CD4-positive, alpha-beta T cell treated with Interleukin-4 for 4 hours (primary cell): Measurements from ENCODE around the gene MBNL2.

Experiments used
- DNase-seq: peaks from one replicate; pipeline ENCODE4 v3.0.0-alpha.2; 2020

The MBNL2 gene

DNA sequence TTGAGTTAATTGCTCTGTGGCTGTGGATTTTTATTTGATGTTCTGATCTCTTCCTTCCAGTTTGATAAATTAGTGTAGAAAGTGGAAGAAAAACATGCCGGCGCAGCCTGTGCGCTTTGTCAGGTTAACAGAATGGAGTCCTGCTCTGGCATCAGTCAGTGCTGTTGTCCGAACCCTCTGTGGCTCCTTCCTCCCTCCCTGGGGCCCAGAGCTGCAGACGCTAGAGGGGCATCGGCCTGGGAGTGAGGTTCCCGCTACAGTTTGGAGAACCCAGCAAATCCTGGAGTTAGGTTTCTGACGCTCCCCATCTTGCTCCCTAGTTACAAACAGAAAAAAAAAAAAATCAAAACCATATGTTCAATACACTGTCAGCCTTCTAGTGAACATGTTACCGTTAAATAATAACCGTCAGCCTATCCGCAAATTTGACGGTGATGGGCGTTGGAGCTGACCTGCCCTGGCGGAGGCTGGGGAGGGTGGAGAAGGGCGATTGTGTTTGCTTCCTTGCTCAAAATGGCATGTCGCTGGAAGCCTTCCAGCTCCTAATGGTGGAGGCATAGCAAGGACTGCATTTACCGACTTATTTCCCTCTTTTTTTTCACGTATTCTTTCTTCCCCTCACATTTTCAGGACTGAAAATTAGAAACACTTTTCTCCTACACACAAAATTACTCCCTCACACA, 13.6 kb downstream of the MBNL2 start:
- no peak for DNase-seq

DNA sequence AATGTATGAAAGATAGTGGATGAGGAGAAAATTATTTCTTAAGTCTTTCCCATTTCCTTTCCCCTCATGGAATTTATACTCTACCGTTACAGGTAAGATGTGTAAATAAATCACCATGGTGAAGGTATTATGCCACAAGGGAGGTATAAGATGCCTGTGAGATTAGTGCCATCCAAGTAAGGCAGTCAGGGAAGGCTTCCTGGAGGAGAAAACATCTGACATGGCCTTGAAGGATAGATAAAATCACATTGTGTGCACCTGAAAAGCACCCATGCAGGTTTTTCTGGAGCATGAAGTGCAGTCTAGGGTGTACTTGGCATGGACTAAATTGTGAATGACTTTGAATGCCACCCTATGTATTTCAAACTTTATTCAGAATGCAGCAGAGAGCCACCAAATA, 15.3 kb downstream of the MBNL2 start:
- DNase-seq, result no peak

DNA sequence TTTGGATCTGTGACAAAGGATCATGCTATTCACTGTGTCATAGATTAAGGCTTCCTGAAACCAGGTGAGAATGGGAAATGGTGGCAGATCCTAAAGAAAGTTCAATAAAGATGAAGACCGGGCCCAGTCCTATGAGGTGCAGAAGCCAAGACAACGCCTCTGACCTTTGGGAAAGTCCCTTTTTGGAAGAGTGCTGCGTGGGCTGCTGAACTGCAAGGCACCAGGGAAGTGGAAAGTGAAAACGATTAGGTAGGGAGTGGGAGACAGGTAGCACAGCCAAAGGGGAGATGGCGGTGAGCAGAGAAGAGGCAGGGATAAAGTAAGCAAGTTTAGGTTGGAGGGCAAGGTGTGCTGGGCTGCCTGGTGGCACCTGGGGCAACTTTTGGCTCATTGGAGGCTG, 16.3 kb downstream of the MBNL2 start:
- no peak for DNase-seq

DNA sequence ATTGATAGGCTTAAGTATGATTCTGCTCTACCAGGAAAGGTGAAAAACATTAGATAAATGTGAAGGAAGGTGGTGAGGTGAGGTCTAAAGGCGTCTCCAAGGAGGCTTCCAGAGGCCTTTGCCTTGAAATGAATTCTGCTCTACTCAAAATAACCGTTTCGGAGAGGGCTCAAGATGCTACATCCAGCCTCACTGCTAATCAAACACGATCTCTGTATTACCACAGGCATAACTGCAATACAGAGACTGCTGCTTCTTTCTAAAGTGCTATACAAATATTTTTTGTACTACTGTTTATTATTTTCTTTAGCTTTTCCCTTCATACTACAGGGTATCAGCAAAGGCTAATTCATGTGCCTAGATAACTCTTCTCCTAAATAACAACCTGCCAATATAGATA, 16.8 kb downstream of the MBNL2 start:
- DNase-seq, result no peak

DNA sequence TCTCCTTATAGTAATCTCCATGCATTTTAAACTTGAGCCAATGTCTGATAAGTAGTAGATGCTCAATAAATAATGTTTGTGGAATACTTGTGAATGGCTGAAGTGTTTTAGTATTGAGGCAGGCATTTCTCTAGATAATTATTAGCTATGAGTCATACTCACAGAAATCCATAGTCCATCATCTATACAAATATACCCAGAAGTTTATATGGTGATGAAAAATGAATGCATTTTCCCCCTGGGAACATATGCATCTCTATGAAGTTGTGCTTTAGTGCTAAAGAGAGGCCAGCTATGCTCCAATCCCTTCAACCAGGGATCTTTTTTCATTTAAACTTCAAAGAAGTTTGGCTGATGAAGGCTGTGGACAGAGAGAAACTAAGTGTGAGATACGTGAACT, 17.2 kb downstream of the MBNL2 start:
- no peak for DNase-seq

DNA sequence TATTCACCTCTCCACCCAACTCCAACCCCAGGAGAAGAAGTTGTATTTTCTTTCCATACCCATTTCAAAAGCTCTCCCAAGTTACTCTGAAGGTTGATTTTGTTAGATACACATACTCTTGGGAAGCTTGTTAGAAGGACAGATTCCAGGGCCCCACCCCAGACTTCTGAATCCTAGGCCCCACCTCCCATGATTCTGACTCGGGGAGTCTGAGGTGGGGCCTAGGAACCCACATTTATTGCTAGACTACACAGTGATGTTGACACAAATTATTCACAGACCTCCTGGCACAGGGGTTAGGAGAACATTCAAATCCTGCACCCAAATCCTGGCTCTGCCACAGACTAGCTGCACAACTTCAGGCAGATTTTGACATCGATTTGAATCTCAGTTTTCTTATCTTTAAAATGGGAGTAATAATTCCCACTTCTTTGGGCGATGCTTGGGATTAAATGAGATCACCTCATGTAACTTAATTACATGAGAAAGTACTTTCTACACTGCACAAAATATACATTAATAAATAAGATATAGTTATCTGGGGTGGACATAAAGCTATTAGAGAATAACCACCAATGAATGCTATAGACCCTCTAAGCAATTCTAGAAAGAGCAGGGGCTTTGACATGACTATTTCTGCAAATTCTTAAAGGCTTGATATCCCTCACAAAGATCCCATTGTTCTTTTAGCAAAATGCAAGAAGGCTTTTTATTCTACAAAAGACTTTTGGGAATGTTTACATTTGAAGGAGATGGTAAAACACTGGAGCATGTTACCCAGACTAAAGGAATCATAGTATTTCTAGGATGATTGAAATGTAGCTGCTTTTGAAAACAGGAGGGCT, 18.0 kb downstream of the MBNL2 start:
- no peak for DNase-seq

DNA sequence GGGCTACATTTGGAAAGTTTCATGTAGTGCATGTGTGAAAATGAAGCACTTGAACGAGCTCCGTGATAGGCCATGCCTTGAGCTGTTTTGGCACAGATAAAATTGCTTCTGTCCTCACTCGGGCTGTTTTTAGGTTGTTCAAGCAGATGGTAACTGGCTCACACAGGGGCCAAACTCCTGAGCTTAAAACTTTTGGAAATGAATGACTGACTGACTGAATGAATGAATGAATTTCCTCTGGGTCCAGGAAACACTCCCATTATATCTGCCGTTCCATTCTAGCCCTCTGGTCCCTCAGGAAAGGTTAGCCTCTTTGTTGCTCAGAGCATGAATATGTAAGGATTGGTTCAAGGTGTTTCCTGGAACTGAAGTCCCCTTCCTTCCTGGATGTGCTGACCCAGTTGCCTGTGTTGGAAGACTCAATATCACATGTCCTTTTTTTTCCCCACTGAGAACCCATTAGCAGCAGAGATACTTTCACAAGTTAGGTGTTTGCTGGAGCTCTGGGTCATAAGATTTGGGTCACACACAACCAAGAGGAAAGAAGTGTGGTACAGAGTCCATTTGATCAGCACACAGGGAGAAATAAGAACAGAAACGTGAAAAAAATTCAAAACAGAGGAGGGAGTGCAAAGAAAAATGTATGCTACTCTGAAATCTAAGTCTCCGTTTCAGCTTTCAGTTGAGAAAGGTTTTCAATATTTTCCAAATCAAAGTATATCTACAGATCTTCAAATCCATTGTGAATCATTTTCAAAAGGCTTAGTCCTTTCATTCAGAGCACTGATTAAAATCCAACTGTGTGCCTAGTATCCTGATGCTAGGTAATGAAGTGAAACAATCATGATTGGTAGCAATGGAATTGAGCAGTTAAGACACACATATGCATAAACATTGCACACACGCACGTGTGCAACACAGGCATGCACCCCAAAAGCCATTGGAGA, 18.9 kb downstream of the MBNL2 start:
- DNase-seq, result no peak

DNA sequence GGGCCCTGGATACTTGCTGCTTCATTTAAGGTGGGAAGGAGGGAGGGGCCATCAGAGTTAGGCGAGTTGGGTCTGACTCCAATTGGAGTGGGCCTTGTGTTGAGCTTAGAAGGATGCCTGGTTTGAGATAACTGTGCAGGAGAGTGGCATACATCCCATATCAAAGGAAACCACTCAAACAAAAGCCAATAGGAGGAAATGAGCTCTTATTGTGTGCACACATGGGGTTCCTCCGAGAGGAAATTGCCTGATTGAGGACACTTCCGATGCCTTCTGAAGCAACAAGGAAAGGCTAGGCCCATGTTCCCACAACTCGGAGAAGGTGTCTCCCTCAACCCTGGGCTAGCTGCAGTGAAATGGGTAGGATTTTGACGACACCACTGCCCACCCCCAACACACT, 19.6 kb downstream of the MBNL2 start:
- DNase-seq, result no peak

DNA sequence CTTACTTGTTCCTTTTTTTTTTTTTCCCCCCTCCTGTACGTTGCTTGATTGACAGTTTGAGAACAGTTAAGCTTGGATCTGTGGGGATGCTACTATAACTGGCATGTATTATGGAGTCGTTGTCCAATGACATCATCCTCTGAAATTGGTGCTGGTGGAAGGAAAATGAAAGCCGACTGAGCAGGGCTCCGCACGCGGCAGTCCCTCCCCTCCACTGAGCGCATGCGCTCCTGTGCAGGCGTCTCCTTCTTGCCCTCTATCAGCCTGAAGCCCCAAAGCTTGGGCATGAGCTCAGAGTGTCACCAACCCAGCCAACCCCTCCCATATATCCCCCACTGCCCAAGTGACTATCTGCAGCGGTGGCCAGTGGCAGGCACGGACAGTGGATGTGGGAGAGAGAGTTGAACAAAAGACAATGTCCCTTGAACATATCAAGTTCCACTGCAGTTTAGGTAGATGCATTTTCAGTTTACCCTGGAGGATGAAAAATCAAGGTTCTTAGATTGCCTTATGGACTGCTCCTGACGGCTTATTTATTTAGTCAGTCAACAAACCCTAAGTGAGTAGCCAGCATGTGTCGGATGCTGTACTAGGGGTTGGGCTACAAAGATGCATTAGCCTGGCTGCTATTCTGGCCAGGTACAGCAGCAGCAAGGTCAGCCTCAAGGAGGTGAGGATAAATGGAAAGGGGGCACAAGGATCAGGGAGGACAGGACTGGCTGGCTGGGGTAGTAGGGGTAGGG, 20.8 kb downstream of the MBNL2 start:
- DNase-seq, result no peak

DNA sequence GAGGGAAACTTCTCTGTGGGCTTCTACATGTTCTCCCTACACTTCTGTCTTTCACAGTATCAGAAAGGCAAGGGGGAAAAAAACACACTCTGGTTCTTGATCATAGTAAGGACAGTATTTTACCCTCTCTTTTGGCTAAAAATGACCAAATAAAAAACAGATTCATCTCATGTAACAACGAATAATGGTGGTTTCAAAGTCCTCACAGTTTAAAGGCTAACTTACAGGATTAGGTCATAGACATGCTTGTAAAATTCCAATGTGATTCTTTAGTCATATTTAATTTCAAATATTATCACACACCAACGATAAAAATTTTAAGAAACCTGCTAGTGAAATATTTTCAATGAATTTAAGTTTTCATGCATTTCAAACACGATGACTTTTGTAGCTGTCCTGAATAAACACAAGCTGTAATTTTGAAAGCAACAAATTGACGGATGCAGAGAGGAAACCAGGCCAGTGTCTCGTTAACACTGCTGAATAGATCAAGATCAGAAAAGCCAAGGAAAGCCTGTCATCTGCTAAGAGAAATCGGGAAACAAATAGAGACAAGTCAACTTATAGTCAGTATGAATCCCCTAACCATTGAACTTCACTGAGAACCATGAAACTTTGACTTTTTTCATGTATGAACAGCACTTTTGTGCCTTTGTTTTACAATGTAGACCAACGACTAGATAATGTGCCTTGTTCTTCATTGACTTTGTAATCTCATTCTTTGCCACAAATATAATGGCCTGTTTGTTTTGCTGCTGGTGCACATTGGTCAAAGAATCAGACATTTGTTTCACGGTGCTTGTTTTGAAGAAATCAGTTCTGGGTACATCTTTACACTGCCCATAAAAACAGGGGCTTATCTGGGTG, 22.0 kb downstream of the MBNL2 start:
- DNase-seq, result no peak

DNA sequence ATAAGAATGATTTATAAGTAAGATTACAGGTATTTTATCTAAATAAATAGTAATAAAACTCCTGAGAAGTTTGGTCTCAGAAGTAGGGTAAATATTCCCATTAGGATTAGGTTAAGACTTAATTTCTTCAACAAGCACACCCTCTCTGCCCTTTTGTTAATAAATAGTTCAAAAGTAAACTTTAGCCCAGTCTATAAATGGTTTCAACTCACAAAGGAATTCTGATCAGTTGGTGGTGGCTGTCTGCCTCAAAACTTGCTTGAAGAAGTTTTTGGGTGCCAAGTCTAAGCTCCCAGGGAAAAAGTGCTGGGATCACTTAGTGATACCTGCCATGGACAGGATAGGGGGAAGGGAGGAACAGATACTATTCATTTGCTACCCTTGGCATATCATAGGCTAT, 22.9 kb downstream of the MBNL2 start:
- no peak for DNase-seq

DNA sequence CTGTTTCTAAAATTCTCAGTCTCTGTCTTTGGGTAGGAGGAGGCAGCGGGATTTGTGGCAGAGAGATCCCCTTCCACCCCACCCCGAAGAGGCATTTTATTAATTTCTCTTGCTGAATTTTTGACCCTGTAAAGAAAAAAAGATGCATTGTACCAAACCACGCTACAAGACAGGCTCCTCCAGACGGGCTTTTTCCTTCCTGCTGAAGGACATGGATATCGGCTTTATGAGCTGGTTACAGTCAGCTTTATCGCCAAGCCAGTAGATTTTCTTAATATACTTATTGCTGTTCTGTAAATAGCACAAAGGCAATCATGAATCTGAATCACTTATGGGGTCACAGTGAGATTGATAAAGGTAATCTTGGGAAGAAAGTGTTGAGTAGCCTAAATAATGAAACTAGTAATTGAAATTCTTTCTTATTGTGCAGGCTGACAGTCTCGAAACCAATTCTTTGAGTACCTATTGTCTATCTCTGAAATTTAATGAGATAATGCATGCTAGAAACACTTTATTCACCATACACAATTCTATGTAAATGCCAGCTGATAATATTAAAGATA, 24.5 kb downstream of the MBNL2 start:
- DNase-seq, result no peak

DNA sequence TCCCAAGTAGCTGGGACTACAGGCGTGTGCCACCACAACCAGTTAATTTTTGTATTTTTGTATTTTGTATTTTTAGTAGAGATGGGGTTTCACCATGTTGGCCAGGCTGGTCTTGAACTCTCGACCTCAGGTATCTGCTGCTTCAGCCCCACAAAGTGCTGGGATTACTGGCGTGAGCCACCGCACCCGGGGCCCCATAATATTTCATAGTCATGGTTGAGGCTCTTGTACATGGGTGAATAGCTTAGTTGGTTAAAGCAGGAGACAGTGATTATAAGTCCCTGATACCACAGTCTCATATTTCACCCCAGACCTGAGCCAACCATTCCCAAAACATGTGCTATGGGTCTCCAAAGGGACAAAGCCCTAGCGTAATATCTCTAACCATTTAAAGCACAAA, 26.1 kb downstream of the MBNL2 start:
- DNase-seq, result no peak

DNA sequence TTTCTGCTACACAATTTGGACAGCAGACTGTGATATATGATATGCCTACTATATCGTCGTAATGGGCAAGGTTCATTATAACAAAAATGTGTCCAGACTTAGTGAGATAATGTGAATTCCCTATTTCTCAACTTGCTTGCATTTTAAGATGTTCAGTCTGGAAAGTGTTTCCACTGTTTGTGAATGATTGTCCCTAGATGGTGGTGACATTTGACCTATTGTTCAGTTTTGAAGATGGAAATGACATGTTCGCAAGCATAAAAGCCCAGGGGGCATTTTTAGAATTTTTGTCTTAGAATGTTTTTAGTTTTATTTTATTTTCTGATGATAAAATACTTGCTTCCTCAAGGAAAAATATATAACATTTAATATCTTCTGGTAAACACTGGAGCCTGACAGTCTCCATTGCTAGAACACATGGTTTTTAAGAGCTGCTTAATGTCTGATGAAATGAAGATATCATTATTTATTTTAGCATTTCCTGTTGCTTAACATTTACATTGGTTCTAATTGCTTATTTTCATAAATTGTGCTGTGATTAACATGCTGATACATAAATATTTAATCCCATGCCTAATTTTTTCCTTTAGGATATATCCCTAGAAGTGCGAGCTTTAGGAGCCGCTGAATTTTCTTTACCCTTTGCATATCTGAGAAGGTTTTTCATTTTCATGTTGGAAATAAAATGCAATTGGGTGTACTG, 27.1 kb downstream of the MBNL2 start:
- no peak for DNase-seq

DNA sequence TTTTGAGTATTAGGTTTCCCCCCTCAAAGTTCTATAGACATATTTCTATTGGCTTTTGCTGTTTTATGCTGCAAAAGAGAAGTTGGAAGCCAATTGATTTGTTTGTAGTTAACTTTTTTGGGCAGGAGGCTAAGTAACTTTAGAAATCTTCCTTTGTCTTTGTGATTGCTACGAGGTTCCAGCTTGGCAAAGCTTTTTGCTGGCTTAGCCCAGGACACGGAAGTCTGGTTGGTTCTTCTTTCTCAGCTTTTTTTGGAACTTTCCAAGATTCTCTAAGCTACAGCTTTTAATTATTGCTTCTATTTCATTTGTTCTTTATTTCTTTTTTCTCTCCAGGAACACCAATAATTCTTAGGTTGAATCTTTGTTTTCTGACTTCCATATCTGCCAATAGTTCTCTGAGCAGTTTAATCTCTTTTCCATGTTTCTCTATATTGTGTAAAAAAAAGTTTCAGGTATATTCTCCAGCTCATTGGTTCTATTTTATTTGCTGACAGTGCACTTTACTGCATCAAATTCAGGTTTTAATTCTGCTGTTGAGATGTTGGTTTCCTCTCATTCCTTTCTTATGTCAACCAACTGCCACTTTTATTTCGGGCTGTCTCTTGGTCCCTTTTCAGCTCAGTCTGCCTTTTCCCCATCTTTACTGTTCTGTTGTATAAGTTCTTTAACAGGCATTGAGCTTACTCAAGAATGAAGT, 27.8 kb downstream of the MBNL2 start:
- no peak for DNase-seq

DNA sequence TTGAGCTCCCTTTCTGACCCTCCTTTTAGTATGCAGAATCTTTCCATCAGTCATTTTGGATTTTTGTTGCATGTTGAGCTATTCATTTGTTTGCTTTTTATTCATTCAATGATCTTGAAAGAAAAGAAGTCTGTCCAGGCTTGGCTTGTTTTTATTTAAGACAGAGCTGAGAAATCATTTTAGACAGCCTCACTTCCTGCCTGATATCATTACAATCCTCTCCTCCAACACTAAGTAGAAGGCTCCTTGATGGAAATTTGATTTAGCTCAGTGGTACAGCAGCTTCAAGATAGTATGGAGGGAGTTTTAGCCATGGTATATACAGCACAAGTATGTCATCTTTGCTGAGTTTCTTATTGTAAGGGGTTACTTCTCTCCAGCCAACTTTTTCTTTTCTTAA, 28.4 kb downstream of the MBNL2 start:
- DNase-seq, result no peak

DNA sequence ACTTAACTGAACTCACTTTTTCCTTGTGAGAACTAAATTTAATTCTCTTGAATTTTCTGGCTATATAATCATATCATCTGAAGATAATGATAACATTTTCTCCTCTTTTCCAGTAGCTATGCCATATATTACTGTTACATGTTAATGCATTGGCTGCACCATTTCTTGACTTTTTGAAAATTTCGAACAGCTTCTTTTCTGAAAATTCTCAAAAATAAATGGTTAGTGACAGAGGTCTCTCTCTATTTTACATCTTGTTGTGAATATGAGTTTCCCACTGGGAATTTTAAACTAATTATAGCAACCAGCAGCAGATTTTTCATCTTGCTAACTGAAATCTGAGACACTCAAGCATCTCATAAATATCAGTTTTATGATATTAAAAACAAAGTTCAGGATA, 30.6 kb downstream of the MBNL2 start:
- DNase-seq, result no peak

DNA sequence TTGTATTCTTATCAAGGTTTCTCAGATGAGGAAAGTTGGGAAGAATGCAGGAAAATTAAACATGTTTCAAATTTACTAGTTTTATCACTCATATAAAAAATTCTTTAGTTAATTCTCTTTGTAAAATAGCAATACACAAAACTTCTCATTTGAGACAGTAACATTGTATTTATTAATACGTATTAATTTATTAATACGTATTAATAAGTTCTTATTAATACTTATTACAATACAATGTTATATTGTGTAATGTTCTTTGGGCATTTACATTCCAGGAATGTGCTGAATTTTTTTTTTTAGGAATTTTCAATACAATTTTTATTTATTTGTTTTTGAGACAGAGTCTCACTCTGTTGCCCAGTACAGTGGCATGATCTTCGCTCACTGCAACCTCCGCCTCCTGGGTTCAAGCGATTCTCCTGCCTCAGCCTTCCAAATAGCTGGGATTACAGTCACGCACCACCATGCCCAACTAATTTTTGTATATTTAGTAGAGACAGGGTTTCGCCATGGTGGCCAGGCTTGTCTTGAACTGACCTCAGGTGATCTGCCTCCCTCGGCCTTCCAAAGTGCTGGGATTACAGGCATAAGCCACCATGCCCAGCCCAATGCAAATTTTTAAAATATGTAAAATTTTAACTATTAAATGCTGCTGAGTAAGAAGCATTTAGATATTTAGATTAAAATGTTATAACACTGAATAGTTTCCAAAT, 31.6 kb downstream of the MBNL2 start:
- DNase-seq, result no peak

DNA sequence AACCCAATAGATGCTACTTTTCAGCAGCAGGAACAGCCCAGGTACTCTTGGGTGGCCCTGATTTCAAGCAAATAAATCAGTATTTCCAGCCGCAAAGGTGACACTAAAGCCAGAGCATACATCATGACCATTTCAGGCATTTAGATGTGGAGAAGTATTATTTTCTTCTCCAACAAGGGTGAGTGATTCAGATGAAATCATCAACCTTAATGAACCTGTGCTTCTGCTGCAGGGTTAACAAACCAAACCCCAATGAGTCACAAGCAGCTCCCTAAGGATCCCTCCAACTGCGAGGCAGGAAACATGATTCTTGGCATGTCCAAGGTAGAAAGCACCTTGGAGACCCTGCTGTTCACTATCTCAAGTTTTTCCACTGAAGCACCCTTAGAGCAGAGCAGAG, 32.7 kb downstream of the MBNL2 start:
- no peak for DNase-seq
